Measurements from ENCODE around the gene CFAP68. TPM values are rescaled to one million over a fixed set of nuclear protein-coding genes. Genes with fewer than 3 reads are reported as not detected.

Gene CFAP68
- total and polyA plus RNA-seq, 2 of the 8 experiments (the other 6 are each of a cell fraction or from before 2014, with no cell fraction given): 21.4 to 43.1 TPM

DNA sequence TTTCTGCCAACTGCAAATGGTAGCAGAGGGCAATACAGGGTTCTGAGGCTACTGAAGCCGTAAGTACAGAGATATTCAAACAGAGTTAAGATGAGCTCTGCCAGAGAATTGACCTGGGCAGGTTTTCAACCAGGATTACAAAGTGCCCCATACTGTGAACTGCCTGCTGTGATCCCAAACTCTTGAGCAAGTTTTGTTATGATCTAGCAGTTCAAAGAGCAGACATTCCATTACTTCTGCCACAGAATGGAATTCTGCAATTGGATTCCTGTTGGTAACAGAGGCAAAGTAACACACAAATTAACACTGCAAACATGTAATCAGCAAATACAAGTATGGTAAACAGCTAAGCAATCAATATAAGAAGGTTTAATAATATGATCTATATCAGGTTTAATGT, 39.2 kb upstream of the CFAP68 start:
- H3K9ac ChIP-seq (replicated peaks in 1 of 4; ENCODE audit: extremely low read depth in 1 of 4, low read depth in 3 of 4, low read length in 3 of 4): no peak overlapping the region
- H3K56ac ChIP-seq (replicated peaks; ENCODE audit: insufficient read length, low read depth, low read length): no peak overlapping the region
- no peak overlapping the region for H3K27ac ChIP-seq (ENCODE audit: low read depth, low read length)
- no peaks in the 10 kb centered on the region for H3K27me3 ChIP-seq (replicated peaks in 1 of 4; ENCODE audit: control insufficient read depth in 3 of 4, extremely low read depth in 1 of 4, insufficient read depth in 3 of 4, low read length in 3 of 4)
- H4K5ac ChIP-seq (ENCODE audit: insufficient read length, low read depth, low read length): no peak overlapping the region
- H2BK20ac ChIP-seq (ENCODE audit: low read length): no peak overlapping the region
- POLR2A ChIA-PET (ENCODE audit: partially characterized antibody): interaction anchor here (0.6 to 1.3 kb wide), 3 partner anchors 20 to 75 kb away, joined by 3 read pairs; partner anchors contain the start of gene PPP2R1B
- 62% methylated on average over 1 of the region's 1 CpG; no CpG with 5 or more reads in 1 of the 2 experiments for WGBS, 2 experiments (ENCODE audit: extremely low coverage in 1 of 2, insufficient coverage in 1 of 2, insufficient read length in 1 of 2, insufficient replicate concordance in 2 of 2, low coverage in 1 of 2, low lambda C conversion rate in 2 of 2, missing lambda C conversion rate in 1 of 2)
- H3K4me2 ChIP-seq (ENCODE audit: insufficient read depth in 1 of 2, low read depth in 2 of 2, low read length in 2 of 2): no peak overlapping the region
- no peak overlapping the region for H2AK5ac ChIP-seq (ENCODE audit: low read depth, low read length)
- no peaks in the 10 kb centered on the region for H4K20me1 ChIP-seq (replicated peaks in 1 of 2; ENCODE audit: control insufficient read depth in 1 of 2, insufficient read depth in 2 of 2, low read length in 2 of 2)
- H2BK5ac ChIP-seq (ENCODE audit: low read depth, low read length): no peak overlapping the region
- H2BK120ac ChIP-seq (replicated peaks; ENCODE audit: low read depth, low read length): no peak overlapping the region
- H3K23me2 ChIP-seq (ENCODE audit: low read depth, low read length): no peaks in the 10 kb centered on the region
- no peak overlapping the region for H2BK12ac ChIP-seq (ENCODE audit: low read depth, low read length)
- H4K91ac ChIP-seq (replicated peaks; ENCODE audit: insufficient read length, low read length): no peak overlapping the region
- H3K4me1 ChIP-seq (replicated peaks in 1 of 4; ENCODE audit: control insufficient read depth in 3 of 4, insufficient read depth in 4 of 4, low read length in 3 of 4): peaks cover 0 to 7% (median 3%) of the 10 kb centered on the region in 4 experiments; a peak in 2 of 7 replicates
- TF ChIP-seq TEAD4 (IDR thresholded peaks at IDR 0.05; ENCODE audit: low read depth, low read length): peak; percentile 22; the same call in 1 of the 2 replicates
- TF ChIP-seq GTF2F1 (IDR thresholded peaks at IDR 0.05; ENCODE audit: borderline replicate concordance, low read depth, low read length): no peak
- TF ChIP-seq CEBPB (IDR thresholded peaks at IDR 0.05; ENCODE audit: low read depth, low read length): peak; percentile 84
- H2BK15ac ChIP-seq (ENCODE audit: low read length): no peak overlapping the region
- H3K4ac ChIP-seq (replicated peaks; ENCODE audit: insufficient read length, low read depth, low read length): no peak overlapping the region
- peak; percentile 72 for FAIRE-seq
- DNase-seq (ENCODE audit: low read depth in 1 of 2, low spot score in 2 of 2): no peak
- H3K18ac ChIP-seq (ENCODE audit: extremely low read depth, low read length): no peak overlapping the region
- no peaks in the 10 kb centered on the region for H3K9me3 ChIP-seq (ENCODE audit: insufficient read depth in 2 of 2, low read depth in 1 of 2, low read length in 1 of 2)
- no peaks in the 10 kb centered on the region for H3K79me1 ChIP-seq (ENCODE audit: low read depth, low read length)
- H3K23ac ChIP-seq (ENCODE audit: insufficient read length): no peak overlapping the region
- no peak overlapping the region for H3K4me3 ChIP-seq (ENCODE audit: extremely low read depth in 1 of 4, insufficient read depth in 2 of 4, low read depth in 3 of 4, low read length in 4 of 4)
- H3K79me2 ChIP-seq (ENCODE audit: control insufficient read depth in 1 of 2, insufficient read depth in 2 of 2, low read length in 2 of 2): no peaks in the 10 kb centered on the region
- CTCF ChIA-PET (ENCODE audit: partially characterized antibody): interaction anchor here (0.6 to 2.6 kb wide), 13 partner anchors 8 to 273 kb away, joined by 3 to 11 read pairs (median 4); no protein-coding TSS in a partner anchor
- H2AFZ ChIP-seq (ENCODE audit: low read length): no peak overlapping the region
- peaks cover 0 to 5% (median 0%) of the 10 kb centered on the region in 4 experiments; a peak in 1 of 8 replicates for H3K36me3 ChIP-seq (ENCODE audit: control insufficient read depth in 2 of 4, insufficient read depth in 4 of 4, low read length in 3 of 4)
- no peak overlapping the region for H4K8ac ChIP-seq (ENCODE audit: extremely low read depth, insufficient read depth, low read length)
- H3K14ac ChIP-seq (ENCODE audit: insufficient read length): no peak overlapping the region
